HG03064 (cell line): ENCODE data around the gene CCL23.
"Not testable (repeated sequence)": the region's sequence is repeated elsewhere in the genome, so short reads cannot be mapped to it uniquely, and the experiment has no call there.

Experiments used
- ATAC-seq: cut with Tn5 transposase; IDR thresholded peaks from one replicate; pipeline ENCODE4 v1.9.1; 2021; ENCODE audit warnings: low read depth; ENCODE audit not compliant: unreplicated experiment

CCL23 gene, protein sequence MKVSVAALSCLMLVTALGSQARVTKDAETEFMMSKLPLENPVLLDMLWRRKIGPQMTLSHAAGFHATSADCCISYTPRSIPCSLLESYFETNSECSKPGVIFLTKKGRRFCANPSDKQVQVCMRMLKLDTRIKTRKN

DNA sequence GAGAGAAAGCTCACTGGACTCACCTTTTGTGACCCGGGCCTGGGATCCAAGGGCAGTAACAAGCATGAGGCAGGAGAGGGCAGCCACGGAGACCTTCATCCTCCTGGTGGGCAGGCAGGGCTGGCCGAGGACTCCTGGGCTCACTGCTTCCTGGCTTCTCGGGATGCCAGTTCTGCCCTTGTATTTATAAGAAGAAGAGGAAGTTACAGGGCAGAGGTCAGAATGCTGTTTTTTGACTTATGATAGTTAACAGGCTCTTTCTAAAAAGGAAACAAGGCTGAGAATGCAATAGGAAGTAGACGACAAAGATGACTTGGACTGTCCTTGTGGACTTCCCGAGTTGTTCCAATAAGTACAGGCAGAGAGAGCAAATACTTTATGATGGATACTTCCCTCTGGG lies at the start of gene CCL23:
Gene CCL23 (minus strand): TSS at position 174 of the 400 bp plus-strand sequence. CDS start 75 bp downstream, at position 99.
- no peak for ATAC-seq

DNA sequence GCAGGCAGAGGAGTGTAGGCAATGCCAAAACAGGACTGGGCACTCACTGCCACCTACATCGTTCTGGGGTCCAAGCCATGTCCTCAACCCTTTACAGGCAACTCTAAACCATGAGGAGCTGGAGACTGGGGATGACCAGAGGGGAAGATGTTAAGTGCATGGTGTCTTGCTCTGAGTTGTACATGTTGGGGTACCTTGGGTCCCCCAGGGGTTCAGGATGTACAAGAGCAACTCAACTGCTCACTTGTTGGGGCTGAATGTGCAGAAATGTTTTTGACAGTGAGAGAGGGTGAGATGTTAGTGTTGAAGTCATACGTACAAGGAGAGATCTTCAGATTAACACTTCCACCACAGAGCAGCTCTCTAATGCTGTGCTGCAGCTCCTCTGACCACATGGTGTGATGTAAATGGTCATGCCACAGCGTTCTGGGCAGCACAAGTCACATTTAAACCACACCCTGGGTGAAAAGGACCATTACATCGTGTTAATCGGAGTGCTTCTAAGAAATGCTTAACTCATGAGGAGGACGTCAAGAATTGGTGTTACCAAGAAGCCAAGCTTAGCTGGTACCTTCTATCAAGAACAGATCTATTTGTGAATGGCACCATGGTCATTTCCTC lies 48.7 kb upstream of the CCL23 start:
- ATAC-seq = no peak

DNA sequence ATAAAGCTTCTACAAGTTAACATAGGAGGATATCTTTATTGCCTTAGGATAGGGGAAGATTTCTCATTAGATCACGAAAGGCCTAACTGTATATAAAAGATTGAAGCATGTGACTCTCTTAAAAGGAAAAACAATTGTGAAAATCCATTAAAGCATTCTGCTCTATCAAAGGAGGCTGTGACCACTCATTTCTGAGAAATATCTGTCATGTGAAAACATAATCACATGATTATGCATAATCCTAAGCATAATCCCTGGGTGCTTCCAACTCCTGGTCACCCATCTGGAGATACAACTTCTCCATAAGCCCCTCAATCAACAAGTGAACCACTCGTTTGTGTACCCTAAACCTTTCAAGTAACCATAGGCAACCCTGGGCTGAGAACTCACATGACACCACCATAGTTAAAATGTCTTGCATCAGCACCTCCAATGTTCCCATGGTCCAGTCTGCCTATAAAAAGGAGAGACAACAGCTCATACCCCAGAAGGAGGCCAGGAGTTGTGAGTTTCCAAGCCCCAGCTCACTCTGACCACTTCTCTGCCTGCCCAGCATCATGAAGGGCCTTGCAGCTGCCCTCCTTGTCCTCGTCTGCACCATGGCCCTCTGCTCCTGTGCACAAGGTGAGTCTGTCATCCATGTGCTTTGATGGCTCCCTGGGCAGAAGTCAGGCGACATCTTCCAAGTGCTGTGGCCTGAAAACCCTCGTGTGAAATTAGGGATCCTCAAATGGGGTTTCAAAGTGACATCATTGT lies 46.2 kb upstream of the CCL23 start, which contains the start of gene CCL18:
Gene CCL18 (plus strand): TSS at position 487 of the 756 bp plus-strand sequence. CDS start 71 bp downstream, at position 558.
- no peak for ATAC-seq

- ATAC-seq = no peak
Measured at GRCh38 chr17:36060816-36061215, 43.0 kb upstream of the CCL23 start.

GRCh38 chr17:36059406-36059805 lies 41.6 kb upstream of the CCL23 start:
- no peak for ATAC-seq

GRCh38 chr17:36057911-36058310 lies 40.1 kb upstream of the CCL23 start:
- ATAC-seq = no peak

GRCh38 chr17:36055921-36056520 lies 38.2 kb upstream of the CCL23 start:
- ATAC-seq = no peak

DNA sequence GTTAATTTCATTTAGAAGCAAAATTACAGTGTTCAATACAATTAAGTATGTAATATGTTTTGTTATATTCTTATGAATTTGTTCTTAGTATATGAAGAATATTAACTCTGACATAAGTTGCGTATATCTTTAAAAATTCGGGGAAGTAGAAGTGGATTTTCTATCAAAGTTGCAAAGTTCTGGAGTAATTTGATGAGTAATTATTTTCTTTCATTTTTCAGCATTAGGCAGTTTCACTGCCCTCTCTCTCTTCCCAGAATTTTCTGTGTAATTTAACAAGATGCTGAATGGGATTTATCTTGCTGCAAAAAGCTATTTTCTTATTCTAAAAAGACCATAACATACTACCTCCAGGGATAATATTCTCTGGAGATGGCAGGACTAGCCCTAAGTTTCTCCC lies 37.4 kb upstream of the CCL23 start:
- ATAC-seq = no peak

GRCh38 chr17:36049643-36050042 lies 31.9 kb upstream of the CCL23 start:
- ATAC-seq = no peak

GRCh38 chr17:36048066-36048465 lies 30.3 kb upstream of the CCL23 start:
- ATAC-seq = no peak

DNA sequence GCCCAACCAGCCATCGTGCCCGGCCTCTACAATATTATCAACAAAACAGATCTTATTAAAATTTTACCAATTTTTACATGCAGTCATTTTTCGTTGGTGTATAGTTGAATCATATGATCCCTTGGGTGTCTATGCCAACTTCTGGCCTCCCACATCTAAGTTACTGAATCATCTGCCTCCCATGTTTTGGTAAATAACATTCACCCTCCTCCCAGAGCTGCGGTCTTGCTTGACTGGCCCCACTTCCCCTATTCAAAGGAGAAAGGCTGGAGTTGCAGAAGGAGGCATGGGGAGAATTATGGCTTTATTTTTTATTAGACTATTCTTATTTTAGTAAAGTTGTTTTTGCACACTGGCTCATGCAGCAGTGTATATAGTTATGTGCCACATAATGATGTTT lies 18.5 kb upstream of the CCL23 start:
- ATAC-seq = no peak

- no peak for ATAC-seq
Measured at GRCh38 chr17:36034127-36034526, 16.4 kb upstream of the CCL23 start.

DNA sequence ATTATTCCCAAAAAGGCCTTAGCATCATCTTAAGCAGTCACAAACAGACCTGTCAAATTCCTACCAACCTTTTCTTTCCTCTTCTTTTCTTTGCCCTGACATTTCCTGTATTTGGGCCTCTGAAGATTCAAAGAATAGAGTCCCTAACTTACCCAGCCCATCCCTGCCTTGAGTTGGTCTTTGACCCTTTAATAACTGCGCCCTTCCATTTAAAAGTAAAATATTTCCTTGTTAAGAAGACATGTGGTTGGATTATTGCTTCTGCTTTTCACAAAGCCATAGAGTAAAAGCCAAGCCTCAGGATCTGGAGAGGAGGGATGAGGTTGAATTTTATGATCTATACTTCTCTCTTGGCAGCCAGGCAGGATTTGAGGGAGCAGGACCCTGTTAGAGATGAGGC lies 13.2 kb upstream of the CCL23 start:
- ATAC-seq = no peak

- ATAC-seq = no peak
Measured at GRCh38 chr17:36027761-36028160, 10.0 kb upstream of the CCL23 start.

DNA sequence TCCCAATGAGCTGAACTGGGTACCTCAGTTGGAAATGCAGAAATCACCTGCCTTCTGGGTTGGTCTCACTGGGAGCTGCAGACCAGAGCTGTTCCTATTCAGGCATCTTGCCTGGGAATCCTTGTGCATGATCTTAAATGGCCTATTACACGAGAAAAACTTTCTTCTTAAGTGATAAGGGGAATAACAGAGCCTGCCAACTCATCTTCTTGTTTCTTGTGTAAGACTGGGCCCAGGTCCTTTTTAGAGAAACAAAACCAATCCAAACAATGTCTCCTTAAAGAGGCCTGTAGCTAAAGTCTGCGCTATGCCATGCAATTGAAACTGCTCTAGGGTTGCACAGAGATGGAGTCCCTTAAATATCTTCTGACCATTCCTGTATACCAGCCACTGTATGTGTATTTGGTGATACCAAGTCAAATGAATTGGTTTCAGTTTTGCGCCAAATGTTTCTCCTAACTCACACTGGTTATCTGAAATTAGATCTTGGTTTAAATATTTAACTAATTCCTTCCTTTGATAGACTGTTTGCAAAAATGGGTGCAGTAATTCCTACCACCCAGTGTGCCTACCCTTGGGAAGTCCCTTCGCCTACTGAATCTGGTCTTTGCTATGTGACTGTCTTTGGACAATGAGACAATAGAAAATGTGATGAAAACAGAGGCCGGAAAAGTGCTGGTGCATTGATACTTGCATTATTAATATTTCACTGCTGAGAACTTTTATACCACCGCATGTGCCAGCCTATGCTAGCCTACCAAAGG lies 6.5 kb upstream of the CCL23 start:
- no peak for ATAC-seq

DNA sequence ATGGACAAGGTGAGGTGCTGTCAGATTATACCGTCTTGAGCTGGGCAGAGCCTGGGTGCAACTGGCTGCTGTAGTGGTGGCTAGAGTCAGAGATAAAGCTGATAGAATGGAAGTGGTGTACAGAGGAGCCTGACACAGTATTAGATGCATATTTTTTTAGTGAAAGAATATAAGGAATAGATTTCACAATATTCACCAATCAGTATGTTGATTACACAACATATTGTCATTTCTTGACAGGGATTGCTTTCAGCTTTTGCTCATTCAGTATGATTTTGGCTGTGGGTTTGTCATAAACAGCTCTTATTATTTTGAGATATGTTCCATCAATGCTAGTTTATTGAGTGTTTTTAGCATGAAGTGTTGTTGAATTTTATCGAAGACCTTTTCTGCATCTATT lies 1.7 kb upstream of the CCL23 start:
- ATAC-seq = no peak

DNA sequence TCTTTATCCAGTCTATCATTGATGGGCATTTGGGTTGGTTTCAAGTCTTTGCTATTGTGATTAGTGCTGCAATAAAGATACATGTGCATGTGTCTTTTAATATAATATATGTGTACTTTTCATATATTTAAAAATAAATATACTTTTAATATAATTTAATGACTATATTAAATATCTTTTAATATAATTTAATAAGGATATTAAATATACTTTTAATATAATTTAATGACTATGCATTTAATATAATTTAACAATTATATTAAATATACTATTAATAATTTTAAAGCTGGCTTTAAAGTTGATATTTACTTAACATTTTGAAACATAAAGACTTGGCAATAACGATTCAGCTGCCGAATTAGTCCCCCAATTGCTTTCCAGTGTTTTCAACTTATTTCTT lies 1.2 kb downstream of the CCL23 start:
- ATAC-seq = no peak

GRCh38 chr17:36015895-36016294 lies 1.9 kb downstream of the CCL23 start:
- ATAC-seq = not testable (repeated sequence)

- no peak for ATAC-seq
Measured at GRCh38 chr17:36014946-36015345, 2.8 kb downstream of the CCL23 start.

DNA sequence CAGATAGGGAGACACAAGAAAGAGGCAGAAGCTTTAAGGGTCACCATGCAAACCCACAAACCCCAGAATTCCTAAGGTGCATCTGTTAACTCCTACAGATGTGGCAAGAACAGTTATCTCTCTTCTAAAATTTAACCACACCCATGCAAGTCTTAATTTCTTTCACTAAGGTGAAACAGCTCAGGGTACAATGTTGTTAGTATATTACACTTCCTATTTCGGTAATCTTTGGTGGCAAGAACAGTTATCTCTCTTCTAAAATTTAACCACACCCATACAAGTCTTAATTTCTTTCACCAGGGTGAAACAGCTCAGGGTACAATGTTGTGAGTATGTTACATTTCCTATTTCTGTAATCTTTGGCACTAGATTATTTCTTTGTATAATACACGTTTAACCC lies 6.6 kb downstream of the CCL23 start:
- ATAC-seq = no peak
